OCI-LY7 (cell line): ENCODE data around the gene NSRP1. TPM values are rescaled to one million over a fixed set of nuclear protein-coding genes. Genes with fewer than 3 reads are reported as not detected.

Source experiments
- BruUV-seq: library from RNA; stranded (reverse); fragments of 400-500 nt; replicated peaks from 2 replicates; lab custom pipeline; 2021; lab: Mats Ljungman, UMichigan
- CTCF ChIA-PET: fragments of 300-600 bp; sonication (Branson Sonifier 250); formaldehyde crosslinking; loops from one replicate; lab custom pipeline; 2022; ENCODE audit warnings: antibody characterized with exemption; ENCODE audit not compliant: unreplicated experiment; lab: Charles Lee
- POLR2A ChIA-PET: fragments of 300-600 bp; sonication (Branson Sonifier 250); formaldehyde crosslinking; loops from one replicate; lab custom pipeline; 2022; ENCODE audit warnings: antibody characterized with exemption; lab: Charles Lee
- DNase-seq: peaks from one replicate; pipeline ENCODE4 v3.0.0-alpha.2; 2015; ENCODE audit warnings: low spot score
- H2AFZ ChIP-seq: fragments of 200-600 bp; sonication (generic), shearing (Covaris generic); 2 replicates; pipeline ENCODE4 v1.6.1; 2014; ENCODE audit warnings: mild to moderate bottlenecking, antibody characterized with exemption, low read length, moderate library complexity
- H3K27ac ChIP-seq: fragments of 200-600 bp; sonication (generic); 2 replicates; pipeline ENCODE4 v1.5.1; 2014; ENCODE audit warnings: mixed run types, low read depth, mild to moderate bottlenecking, moderate library complexity, low read length, inconsistent platforms; ENCODE audit not compliant: poor library complexity, severe bottlenecking
- H3K36me3 ChIP-seq: fragments of 200-600 bp; sonication (generic); 2 replicates; pipeline ENCODE4 v1.6.1; 2014; ENCODE audit warnings: mild to moderate bottlenecking, antibody characterized with exemption, low read length, moderate library complexity, mixed read lengths; ENCODE audit not compliant: insufficient read depth
- H3K4me1 ChIP-seq: fragments of 200-600 bp; sonication (generic); 2 replicates; pipeline ENCODE4 v1.5.1; 2014; ENCODE audit warnings: mild to moderate bottlenecking, low read length; ENCODE audit not compliant: insufficient read depth, poor library complexity, severe bottlenecking
- H3K4me2 ChIP-seq: fragments of 200-600 bp; sonication (generic); 2 replicates; pipeline ENCODE4 v1.6.1; 2014; ENCODE audit warnings: mild to moderate bottlenecking, low read length
- H3K4me3 ChIP-seq: fragments of 200-600 bp; sonication (generic); 2 replicates; pipeline ENCODE4 v1.5.1; 2014; ENCODE audit warnings: mild to moderate bottlenecking, low read depth, low read length; ENCODE audit not compliant: poor library complexity, severe bottlenecking
- H3K79me2 ChIP-seq: fragments of 200-600 bp; sonication (generic); 2 replicates; pipeline ENCODE4 v1.6.1; 2016; ENCODE audit warnings: low read depth, mild to moderate bottlenecking, low read length, moderate library complexity, mixed read lengths; ENCODE audit not compliant: insufficient read depth
- H3K9me2 ChIP-seq: fragments of 200-600 bp; sonication (generic); 2 replicates; pipeline ENCODE4 v1.6.1; 2016; ENCODE audit warnings: mild to moderate bottlenecking, low read length, mixed read lengths; ENCODE audit not compliant: insufficient read depth
- H3K9me3 ChIP-seq: fragments of 200-600 bp; sonication (generic); 2 replicates; pipeline ENCODE4 v1.6.1; 2014; ENCODE audit warnings: mild to moderate bottlenecking, mixed run types, low read length, mixed read lengths
- H4K20me1 ChIP-seq: fragments of 200-600 bp; sonication (generic); 2 replicates; pipeline ENCODE4 v1.6.1; 2014; ENCODE audit warnings: mild to moderate bottlenecking, antibody characterized with exemption, low read length, moderate library complexity, mixed read lengths; ENCODE audit not compliant: insufficient read depth
- CTCF ChIP-seq: fragments of 200-600 bp; sonication (generic); conservative IDR thresholded peaks from 2 replicates; pipeline ENCODE4 v1.5.1; 2014; ENCODE audit warnings: mild to moderate bottlenecking, antibody characterized with exemption, low read length, moderate library complexity, mixed read lengths
- EZH2phosphoT487 ChIP-seq: fragments of 200-600 bp; sonication (generic); IDR thresholded peaks from 2 replicates; pipeline ENCODE4 v1.6.1; 2018; ENCODE audit warnings: low read depth, borderline replicate concordance, mild to moderate bottlenecking, mixed run types, antibody characterized with exemption, low read length, moderate library complexity, mixed read lengths
- intact Hi-C: fragments of 100-400 bp; cut with micrococcal nuclease; formaldehyde crosslinking; loops from one replicate; pipeline ENCODE4 v1.10.0; 2022; ENCODE audit not compliant: unreplicated experiment
- total RNA-seq, 2 experiments: library from RNA; depleted of rRNA in 1 of 2; stranded (reverse); fragments of >200 nt in 1 of 2; shearing (Covaris generic) in 1 of 2; gene quantifications; 2 replicates each; pipeline ENCODE4 v1.2.3, GENCODE V29; 2014 to 2022

NSRP1 gene
- total RNA-seq, 2 experiments from 2014 or later: 18.6 to 44.1 TPM

- H3K4me1 ChIP-seq: no peaks in the 10 kb centered on the region
- DNase-seq: no peak
- no TSS peak for BruUV-seq
- intact Hi-C loops: no loop called here
- ChIA-PET POLR2A (interaction anchor here (0.5 kb wide), 1 partner anchor 129 kb away, joined by 3 read pairs; no protein-coding TSS in a partner anchor), CTCF (no interaction called here)
- H3K27ac ChIP-seq: no peak overlapping the region
- H2AFZ ChIP-seq: no peak overlapping the region
- no peaks in the 10 kb centered on the region for H3K9me2 ChIP-seq
- no peaks in the 10 kb centered on the region for H3K79me2 ChIP-seq
- H3K4me3 ChIP-seq: no peak overlapping the region
- no peaks in the 10 kb centered on the region for H4K20me1 ChIP-seq
- H3K9me3 ChIP-seq: no peaks in the 10 kb centered on the region
- TF ChIP-seq CTCF: no peak
- TF ChIP-seq EZH2phosphoT487: no peak
- no peaks in the 10 kb centered on the region for H3K36me3 ChIP-seq
- no peak overlapping the region for H3K4me2 ChIP-seq
Measured at GRCh38 chr17:30222251-30222650, 105.6 kb downstream of the NSRP1 start.

GRCh38 chr17:30222721-30223175 is 106.1 kb downstream of the NSRP1 start:
- intact Hi-C loops: no loop called here

More at GRCh38 chr17:30222721-30223175, 106.1 kb downstream of the NSRP1 start:
- Histone ChIP-seq H3K27ac (no peak overlapping the region), H3K4me3 (no peak overlapping the region), H3K79me2 (no peaks in the 10 kb centered on the region), H3K4me1 (no peaks in the 10 kb centered on the region), H4K20me1 (no peaks in the 10 kb centered on the region), H3K36me3 (no peaks in the 10 kb centered on the region), H3K9me3 (no peaks in the 10 kb centered on the region), H2AFZ (no peak overlapping the region), H3K9me2 (no peaks in the 10 kb centered on the region), H3K4me2 (no peak overlapping the region)
- ChIA-PET POLR2A (no interaction called here), CTCF (no interaction called here)
- no peak for DNase-seq
- BruUV-seq: no TSS peak
- TF ChIP-seq EZH2phosphoT487 (no peak), CTCF (no peak)
